MM.1S (cell line): Measurements from ENCODE around the gene LDHA.

Experiments used
- DNase-seq: peaks from one replicate; pipeline ENCODE4 v3.0.0-alpha.2; 2015
- H2AFZ ChIP-seq: fragments of 300-600 bp; sonication (generic); 2 replicates; pipeline ENCODE4 v1.6.0; 2016; ENCODE audit warnings: antibody characterized with exemption, low read length
- H3F3A ChIP-seq: fragments of 300-600 bp; sonication (generic); 2 replicates; pipeline ENCODE4 v1.6.1; 2016; ENCODE audit warnings: mild to moderate bottlenecking, antibody characterized with exemption, low read length, moderate library complexity, mixed read lengths; ENCODE audit not compliant: insufficient read depth
- H3K27ac ChIP-seq: fragments of 300-600 bp; sonication (generic); 2 replicates; pipeline ENCODE4 v1.5.1; 2016; ENCODE audit warnings: mild to moderate bottlenecking, low read length
- H3K27me3 ChIP-seq: fragments of 300-600 bp; sonication (generic); replicated peaks from 2 replicates; pipeline ENCODE4 v1.6.0; 2016; ENCODE audit warnings: low read length; ENCODE audit not compliant: insufficient read depth
- H3K36me3 ChIP-seq: fragments of 300-600 bp; sonication (generic); replicated peaks from 2 replicates; pipeline ENCODE4 v1.6.1; 2016; ENCODE audit warnings: mild to moderate bottlenecking, low read length, mixed read lengths; ENCODE audit not compliant: insufficient read depth
- H3K4me1 ChIP-seq: fragments of 300-600 bp; sonication (generic); 2 replicates; pipeline ENCODE4 v1.6.1; 2016; ENCODE audit warnings: low read length, mixed read lengths
- H3K4me2 ChIP-seq: fragments of 300-600 bp; sonication (generic); 2 replicates; pipeline ENCODE4 v1.6.0; 2016; ENCODE audit warnings: low read depth, low read length
- H3K4me3 ChIP-seq: fragments of 300-600 bp; sonication (generic); 2 replicates; pipeline ENCODE4 v1.5.1; 2016; ENCODE audit warnings: low read length, mixed read lengths
- H3K79me2 ChIP-seq: fragments of 300-600 bp; sonication (generic); 2 replicates; pipeline ENCODE4 v1.6.1; 2016; ENCODE audit warnings: mixed run types, low read length, mixed read lengths
- H3K9ac ChIP-seq: fragments of 300-600 bp; sonication (generic); 2 replicates; pipeline ENCODE4 v1.6.1; 2016; ENCODE audit warnings: low read length, mixed read lengths
- H3K9me2 ChIP-seq: fragments of 300-600 bp; sonication (generic); replicated peaks from 2 replicates; pipeline ENCODE4 v1.6.1; 2016; ENCODE audit warnings: mild to moderate bottlenecking, low read length, mixed read lengths; ENCODE audit not compliant: insufficient read depth
- H3K9me3 ChIP-seq: fragments of 300-600 bp; sonication (generic); replicated peaks from 2 replicates; pipeline ENCODE4 v1.6.1; 2016; ENCODE audit warnings: mild to moderate bottlenecking, low read length, mixed read lengths; ENCODE audit not compliant: insufficient read depth
- H4K20me1 ChIP-seq: fragments of 300-600 bp; sonication (generic); 2 replicates; pipeline ENCODE4 v1.6.1; 2016; ENCODE audit warnings: mild to moderate bottlenecking, low read length, moderate library complexity, mixed read lengths; ENCODE audit not compliant: insufficient read depth
- EZH2 ChIP-seq: fragments of 300-600 bp; sonication (generic); optimal IDR thresholded peaks from 2 replicates; pipeline ENCODE3; 2017; ENCODE audit warnings: low read depth, mild to moderate bottlenecking, antibody characterized with exemption, low read length, mixed read lengths
- EZH2phosphoT487 ChIP-seq: fragments of 300-600 bp; sonication (generic); IDR thresholded peaks from 2 replicates; pipeline ENCODE4 v1.6.1; 2018; ENCODE audit warnings: antibody characterized with exemption, low read length
- TF ChIP-seq, protein P1 (sequence below): fragments of 300-600 bp; sonication (generic); IDR thresholded peaks from 2 replicates; pipeline ENCODE4 v1.5.1; 2016; ENCODE audit warnings: antibody characterized with exemption, low read length, mixed read lengths

The LDHA gene

GRCh38 chr11:18365741-18366140 lies 28.6 kb upstream of the LDHA start:
- Histone ChIP-seq H3K9ac (no peak overlapping the region), H3K27ac (no peak overlapping the region)

GRCh38 chr11:18366286-18366685 lies 28.1 kb upstream of the LDHA start:
- no peaks in the 10 kb centered on the region for H4K20me1 ChIP-seq
- no peak overlapping the region for H2AFZ ChIP-seq
- H3K27me3 ChIP-seq = no peaks in the 10 kb centered on the region
- no peaks in the 10 kb centered on the region; the same call in 1 of the 2 replicates for H3F3A ChIP-seq
- H3K36me3 ChIP-seq = peaks cover 3% of the 10 kb centered on the region
- H3K9ac ChIP-seq = no peak overlapping the region
- H3K9me2 ChIP-seq = no peaks in the 10 kb centered on the region
- no peak for DNase-seq
- no peaks in the 10 kb centered on the region for H3K9me3 ChIP-seq
- H3K4me1 ChIP-seq = no peaks in the 10 kb centered on the region
- H3K4me3 ChIP-seq = no peak overlapping the region
- TF ChIP-seq EZH2 = no peak
- no peak for TF ChIP-seq EZH2phosphoT487
- TF ChIP-seq, protein P1, sequence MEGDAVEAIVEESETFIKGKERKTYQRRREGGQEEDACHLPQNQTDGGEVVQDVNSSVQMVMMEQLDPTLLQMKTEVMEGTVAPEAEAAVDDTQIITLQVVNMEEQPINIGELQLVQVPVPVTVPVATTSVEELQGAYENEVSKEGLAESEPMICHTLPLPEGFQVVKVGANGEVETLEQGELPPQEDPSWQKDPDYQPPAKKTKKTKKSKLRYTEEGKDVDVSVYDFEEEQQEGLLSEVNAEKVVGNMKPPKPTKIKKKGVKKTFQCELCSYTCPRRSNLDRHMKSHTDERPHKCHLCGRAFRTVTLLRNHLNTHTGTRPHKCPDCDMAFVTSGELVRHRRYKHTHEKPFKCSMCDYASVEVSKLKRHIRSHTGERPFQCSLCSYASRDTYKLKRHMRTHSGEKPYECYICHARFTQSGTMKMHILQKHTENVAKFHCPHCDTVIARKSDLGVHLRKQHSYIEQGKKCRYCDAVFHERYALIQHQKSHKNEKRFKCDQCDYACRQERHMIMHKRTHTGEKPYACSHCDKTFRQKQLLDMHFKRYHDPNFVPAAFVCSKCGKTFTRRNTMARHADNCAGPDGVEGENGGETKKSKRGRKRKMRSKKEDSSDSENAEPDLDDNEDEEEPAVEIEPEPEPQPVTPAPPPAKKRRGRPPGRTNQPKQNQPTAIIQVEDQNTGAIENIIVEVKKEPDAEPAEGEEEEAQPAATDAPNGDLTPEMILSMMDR = no peak
- H3K79me2 ChIP-seq = no peaks in the 10 kb centered on the region
- H3K27ac ChIP-seq = no peak overlapping the region
- no peak overlapping the region for H3K4me2 ChIP-seq

More at GRCh38 chr11:18365741-18366140, 28.6 kb upstream of the LDHA start:
- H4K20me1 ChIP-seq = no peaks in the 10 kb centered on the region
- H2AFZ ChIP-seq = no peak overlapping the region
- H3K4me3 ChIP-seq = no peak overlapping the region
- H3K4me2 ChIP-seq = no peak overlapping the region
- peaks cover 3% of the 10 kb centered on the region for H3K36me3 ChIP-seq
- no peak for DNase-seq
- H3K9me2 ChIP-seq = no peaks in the 10 kb centered on the region
- no peaks in the 10 kb centered on the region; the same call in 1 of the 2 replicates for H3F3A ChIP-seq
- TF ChIP-seq EZH2 (no peak), EZH2phosphoT487 (no peak)
- TF ChIP-seq, protein P1 = no peak
- H3K4me1 ChIP-seq = no peaks in the 10 kb centered on the region
- no peaks in the 10 kb centered on the region for H3K27me3 ChIP-seq
- H3K79me2 ChIP-seq = no peaks in the 10 kb centered on the region
- no peaks in the 10 kb centered on the region for H3K9me3 ChIP-seq

- Histone ChIP-seq H3K4me1 (no peaks in the 10 kb centered on the region), H3K27ac (no peak overlapping the region), H3K9me2 (no peaks in the 10 kb centered on the region), H3K79me2 (no peaks in the 10 kb centered on the region), H4K20me1 (no peaks in the 10 kb centered on the region), H2AFZ (no peak overlapping the region), H3K4me3 (no peak overlapping the region), H3K36me3 (peaks cover 3% of the 10 kb centered on the region), H3K9me3 (no peaks in the 10 kb centered on the region), H3K9ac (no peak overlapping the region), H3K4me2 (no peak overlapping the region), H3F3A (no peaks in the 10 kb centered on the region; the same call in 1 of the 2 replicates), H3K27me3 (no peaks in the 10 kb centered on the region)
- no peak for DNase-seq
- TF ChIP-seq, protein P1 = no peak
- TF ChIP-seq EZH2 (no peak), EZH2phosphoT487 (no peak)
Observed at GRCh38 chr11:18367431-18367830, 26.9 kb upstream of the LDHA start.
